NCI-H146 treated with DMSO at 0.1 percent for 48 hours (cell line): ENCODE results near the gene GRAMD2B.
A peak's percentile ranks its signal among the peaks of the same experiment; 100 is the strongest.
"Not testable (repeated sequence)": the region's sequence is repeated elsewhere in the genome, so short reads cannot be mapped to it uniquely, and the experiment has no call there.

Source experiments
- DNase-seq: peaks from one replicate; lab custom pipeline; 2025; ENCODE audit not compliant: unreplicated experiment; lab: John Stamatoyannopoulos, UW

GRAMD2B gene

DNA sequence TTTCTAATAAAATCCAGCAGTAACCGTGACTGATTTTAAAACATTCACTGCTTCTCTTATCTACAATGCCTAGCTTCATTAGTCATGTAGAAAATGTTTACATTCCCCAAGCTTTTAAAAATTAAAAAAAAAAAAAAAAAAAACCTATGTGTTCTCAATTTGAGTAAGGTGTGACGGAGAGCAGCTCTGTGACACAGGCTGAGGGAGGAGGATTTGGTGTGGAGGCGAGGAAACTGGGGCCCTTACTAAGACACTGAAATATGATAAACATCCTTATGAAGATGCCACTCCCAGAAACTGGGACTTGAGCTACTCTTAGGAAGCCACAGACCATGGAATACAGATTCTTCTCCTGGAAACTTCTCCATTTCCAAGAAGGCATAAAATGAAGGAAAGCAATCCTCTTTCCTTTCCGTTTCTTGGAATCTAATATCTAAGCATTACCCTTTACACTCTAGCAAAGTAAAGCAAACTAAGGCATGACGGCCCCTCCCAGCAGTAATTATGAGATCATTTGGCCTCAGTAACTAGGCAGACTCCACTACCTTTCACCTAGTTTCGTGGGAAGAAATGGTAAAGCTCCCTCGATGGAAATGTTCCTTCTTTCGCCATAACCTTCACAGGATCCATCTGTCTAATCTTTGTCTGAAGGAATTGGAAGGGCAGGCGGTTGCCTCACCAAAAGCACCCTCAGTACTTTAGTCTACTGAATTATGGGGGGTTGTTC, 23.5 kb downstream of the GRAMD2B start:
- no peak for DNase-seq

DNA sequence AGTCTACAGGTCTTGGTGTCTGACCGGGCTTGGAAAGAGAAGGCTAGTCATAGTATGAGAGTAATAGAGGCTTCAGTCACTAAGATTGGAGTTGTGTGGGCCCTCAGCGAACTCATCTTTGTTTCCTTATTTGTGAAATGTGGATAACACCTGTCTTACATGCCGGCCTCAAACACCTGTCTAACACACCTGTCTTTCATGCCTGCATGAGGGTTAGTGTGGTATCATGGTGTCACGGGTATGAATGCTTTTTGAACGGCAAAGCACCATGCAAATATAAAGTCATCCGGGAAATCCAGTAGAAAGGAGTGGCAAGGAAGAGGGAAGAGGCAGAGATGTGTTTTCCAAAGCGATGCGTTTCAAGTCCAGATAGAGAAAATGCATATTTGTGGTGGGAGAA, 25.5 kb downstream of the GRAMD2B start:
- peak; percentile 53 for DNase-seq

DNA sequence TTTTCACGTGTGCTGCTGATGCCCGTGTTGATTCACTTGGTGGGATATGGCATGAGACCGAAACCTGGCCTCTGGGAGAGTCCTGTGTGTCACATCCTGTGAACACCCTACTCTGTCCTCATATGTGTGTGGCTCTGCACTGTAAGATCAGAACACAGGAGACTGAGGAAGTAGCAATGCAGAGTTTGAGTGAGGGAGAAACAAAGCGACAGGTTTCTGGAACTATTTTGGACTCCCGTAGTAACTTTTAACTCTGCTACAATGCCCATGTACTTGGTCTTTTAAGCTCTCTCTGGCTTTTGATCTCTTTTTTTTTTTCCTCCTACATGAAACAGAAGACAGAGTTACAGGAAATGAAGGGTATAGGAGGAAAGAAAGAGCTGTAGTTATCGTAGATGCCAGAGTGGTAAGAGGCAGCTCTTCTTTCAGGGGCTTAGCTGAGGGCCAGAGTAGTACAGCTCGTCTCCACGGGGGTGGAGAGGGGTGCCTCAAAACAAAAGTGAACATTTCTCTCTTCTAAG, 26.6 kb downstream of the GRAMD2B start:
- no peak for DNase-seq

DNA sequence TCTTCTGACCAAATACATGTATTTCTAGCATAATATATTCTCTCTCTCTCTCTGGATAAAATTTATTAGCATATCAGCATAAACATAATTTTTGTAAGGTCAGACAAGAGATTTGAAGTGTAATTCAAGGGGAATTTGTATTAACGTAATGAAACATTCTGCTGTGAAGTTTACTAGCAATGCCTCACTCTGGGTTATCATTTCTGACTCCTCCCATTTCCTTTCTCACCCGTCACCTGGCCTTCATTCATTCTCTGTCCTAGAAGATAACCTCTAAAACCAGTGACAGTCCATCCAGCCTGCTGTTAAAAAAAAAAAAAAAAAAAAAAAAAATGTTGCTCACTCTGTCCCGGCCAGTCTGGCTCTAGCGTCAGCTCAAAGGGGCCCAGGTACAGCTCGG, 27.1 kb downstream of the GRAMD2B start:
- peak; percentile 14 for DNase-seq

DNA sequence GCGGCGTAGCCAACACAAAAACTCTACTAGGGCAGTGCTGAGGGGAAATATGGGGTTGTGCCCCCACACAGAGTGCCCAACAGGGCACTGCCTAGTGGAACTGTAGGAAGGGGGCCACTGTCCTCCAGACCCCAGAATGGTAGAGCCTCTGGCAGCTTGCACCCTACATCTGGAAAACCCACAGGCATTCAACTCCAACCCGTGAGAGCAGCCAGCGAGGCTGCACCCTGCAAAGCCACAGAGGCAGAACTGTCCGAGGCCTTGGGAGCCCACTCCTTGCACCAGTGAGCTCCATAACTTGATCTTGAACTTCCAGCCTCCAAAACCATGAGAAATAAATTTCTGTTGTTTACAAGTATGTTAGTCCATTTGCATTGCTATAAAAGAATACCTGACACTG, 27.7 kb downstream of the GRAMD2B start:
- no peak for DNase-seq

DNA sequence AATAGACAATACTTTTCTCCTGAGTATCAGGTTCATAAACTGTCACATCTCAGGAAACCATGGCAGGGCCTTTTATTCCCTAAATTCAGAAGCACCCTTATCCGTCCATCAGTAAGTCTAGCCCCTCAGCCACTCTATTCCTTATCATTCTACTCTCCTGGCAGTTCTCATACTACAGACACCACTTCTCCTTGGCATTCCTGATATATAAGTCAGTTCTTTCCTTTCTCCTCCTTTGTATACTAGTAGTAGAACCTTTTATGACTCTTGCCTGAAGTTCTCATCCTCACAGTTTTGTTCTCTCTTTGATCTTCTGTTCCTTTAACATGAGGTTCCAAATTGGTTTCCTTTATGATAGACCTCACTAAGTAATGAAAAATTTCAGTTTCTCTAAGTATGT, 29.3 kb downstream of the GRAMD2B start:
- no peak for DNase-seq

DNA sequence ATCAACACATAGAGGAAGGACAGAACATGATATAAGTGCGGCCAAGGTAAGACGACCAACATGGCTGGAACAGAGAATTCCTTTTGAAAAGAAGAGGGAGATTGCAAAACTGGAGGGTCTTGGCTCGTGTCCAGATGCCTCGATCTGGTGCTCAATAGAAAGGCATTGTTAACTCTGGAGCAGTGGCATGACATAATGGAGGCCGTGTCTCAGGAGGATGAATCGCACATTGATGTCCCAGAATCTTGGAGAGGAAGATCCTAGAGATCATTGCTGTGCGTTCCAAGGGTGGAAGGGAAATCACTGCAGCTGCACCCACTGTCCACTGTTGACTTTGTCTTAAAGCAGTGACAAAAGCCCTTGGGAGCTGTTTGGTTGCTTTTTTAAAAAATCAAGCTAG, 30.9 kb downstream of the GRAMD2B start:
- DNase-seq = no peak

DNA sequence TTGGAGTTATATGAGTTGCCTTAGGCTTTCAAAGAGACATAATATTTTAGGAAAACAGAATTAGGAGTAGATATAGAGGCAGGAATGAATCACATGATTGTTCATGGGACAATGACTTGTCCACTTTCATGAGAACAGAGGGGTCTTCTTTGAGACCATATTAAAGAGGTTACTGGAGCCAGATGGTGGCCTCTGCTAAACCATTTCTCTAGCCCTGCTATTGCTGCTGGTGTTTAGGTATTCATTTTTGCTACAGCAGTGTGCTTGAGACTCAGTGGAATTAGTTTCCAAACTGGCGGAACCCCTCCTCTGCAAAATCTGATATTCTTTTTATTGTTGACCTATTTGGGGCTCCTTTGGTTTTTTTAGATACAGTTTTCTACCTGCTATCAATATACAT, 31.3 kb downstream of the GRAMD2B start:
- DNase-seq = no peak

DNA sequence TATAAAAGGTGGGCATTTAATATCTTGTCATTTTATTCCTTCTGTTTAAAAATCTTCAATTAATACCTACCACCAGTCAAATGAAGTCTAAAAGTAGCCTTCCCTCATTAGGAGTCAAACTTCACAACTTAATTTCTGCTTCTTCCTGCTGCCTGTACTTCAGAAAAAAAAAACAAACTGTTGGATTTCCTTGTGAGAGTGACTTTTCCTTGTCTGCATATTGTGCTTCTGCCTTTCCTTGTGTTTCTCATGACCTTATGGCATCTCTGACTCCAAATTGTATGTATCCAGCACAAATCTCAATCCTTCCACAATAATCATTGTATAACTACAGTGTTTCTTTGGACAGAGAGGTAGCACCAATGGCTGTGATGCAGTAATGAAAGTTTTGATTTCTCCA, 32.1 kb downstream of the GRAMD2B start:
- DNase-seq = no peak

DNA sequence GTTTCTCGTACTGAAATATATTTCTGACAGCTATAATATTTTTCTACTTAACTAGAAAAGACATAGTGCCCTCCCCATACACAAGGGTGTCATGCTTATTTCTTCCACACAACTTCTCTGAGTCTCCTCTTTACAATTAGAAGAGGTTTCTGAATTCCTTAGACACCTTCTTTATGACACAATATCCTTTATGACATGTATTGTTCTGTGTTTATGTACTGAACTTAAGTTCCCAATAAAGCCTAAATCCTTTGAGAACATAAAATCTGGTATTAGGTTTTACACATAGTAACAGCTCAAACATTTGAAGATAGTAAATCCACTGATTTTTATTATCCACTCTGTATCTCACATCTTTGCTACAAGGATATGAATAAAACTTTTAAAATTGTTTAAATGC, 32.5 kb downstream of the GRAMD2B start:
- DNase-seq = no peak

DNA sequence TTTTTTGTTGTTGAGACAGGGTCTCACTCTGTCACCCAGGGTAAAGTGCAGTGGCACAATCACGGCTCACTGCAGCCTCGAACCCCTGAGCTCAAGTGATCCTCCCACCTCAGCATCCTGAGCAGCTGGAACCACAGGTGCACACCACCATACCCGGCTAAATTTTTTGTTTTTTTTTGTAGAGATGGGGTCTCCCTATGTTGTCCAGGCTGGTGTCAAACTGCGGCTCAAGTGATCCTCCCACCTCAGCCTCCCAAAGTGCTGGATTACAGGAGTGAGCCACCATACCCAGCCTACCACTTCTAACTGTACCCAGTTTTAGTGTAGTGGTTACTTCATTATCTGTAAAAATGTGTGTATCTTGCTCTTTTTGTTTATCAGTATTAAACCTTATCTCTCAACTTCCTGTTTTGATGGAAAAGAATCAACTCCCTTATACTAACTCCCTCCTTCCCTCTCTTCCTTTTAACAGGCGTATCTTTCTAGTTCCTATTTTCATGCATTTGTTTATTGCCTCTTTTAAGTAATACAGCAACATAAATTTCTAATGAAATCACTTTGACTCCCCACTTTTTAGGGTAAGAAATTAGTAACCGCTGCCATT, 33.1 kb downstream of the GRAMD2B start:
- DNase-seq = no peak

DNA sequence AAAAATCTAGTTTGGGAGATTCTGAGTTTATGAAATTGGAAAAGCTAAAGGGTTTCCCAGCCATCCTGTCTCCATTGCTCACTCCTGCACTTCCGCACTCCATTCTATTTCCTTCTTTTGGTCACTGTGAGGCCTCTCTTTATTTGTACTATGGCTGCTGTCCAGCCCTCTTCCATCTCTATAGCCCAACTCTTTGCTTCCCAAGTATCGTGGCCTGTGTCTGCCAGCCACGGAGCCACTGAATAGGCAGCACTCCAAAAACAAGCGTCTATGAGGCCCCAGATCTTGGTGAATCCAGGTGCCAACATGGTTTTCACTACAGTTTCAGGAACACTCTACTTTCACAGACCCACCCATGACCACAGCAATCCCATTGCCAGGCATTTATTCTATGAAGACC, 37.2 kb downstream of the GRAMD2B start:
- no peak for DNase-seq

DNA sequence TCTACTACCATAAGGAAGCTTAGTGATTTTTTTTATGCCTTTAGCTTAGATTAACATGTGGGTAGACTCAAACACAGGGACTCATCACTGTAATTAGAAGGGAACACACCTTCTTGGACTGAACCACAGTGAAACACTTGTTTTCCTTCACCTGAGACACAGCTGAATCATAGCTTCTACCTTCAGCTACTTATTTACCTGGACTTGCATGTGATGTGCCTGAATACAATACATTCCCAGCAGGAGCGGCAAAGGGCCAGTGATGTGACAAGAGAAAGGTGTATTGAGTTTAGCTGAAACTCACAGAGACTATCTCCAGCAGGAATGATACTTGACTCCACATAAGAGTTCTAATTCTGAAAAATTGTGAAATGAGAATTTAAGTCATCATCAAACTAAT, 37.8 kb downstream of the GRAMD2B start:
- peak; percentile 20 for DNase-seq

DNA sequence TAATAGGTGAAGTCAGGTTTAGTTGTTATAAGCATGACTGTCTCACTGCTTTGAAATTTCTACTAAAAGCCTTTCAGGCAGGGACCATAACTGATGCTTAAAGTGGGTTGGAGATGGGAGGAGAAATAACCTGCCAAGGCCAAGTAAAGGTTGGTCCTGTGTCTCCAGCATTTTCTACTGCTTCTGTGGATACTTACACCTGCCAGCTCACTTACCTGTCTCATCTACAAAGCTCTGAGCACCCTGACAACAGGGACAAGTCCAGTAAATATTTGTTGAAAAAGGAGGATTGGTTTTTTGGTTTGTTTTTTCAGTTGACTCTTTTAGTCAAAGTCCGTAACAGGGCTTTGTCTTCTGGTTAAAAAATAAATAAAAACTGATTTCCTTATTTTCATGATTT, 38.6 kb downstream of the GRAMD2B start:
- no peak for DNase-seq

DNA sequence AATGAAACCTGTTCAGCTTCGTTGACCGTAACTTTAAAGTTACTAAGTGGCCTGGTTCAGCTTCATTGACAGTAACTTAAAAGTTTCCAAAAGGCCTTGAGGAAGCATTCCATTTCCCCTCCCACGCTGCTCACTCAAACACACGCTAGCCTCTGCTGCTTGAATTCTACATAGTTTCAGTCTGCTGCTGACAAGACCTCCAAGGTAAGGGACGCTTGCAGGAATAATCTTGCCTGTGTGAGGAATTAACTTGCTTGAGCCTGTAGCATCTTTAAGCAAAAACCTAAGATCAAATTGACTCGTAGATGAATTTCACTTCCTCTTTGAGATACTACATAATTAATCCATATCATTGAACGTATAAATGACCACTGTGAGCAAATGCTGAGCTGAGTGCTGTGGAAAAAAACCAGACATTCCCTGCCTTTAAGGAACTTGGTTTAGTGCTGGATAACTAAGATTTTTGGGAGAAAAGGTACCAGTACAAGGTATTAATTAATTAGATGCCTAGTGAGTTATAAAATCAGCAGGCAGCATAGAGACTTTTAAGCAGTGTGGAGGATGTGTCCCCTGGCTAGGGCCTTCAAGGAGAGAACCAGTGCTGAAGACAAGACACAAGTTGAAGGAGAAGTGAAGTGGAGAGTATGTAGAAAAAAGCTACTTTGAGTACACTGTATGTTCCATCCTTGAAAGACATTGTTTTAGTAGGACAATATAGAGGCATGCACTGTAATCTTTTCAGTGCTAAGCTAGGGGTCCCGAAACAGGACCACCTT, 39.2 kb downstream of the GRAMD2B start:
- DNase-seq = no peak

DNA sequence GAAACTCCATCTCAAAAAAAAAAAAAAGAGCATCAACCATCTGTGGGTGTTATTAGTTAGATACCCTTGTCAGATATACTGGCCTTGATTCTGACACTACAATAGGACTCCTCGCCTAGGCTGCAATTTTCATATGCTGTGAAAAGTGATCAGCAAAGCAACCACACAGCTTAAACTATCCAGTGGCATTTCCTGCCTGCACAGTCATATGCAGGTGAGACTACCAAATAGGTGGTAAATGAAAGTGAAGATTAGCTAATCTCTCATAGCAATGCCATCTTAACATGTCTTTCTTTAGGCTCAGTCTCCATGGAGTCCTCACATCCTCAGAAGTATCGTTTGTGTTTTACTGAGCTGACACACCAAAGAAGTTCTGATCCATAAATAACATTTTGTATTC, 40.8 kb downstream of the GRAMD2B start:
- DNase-seq = no peak

DNA sequence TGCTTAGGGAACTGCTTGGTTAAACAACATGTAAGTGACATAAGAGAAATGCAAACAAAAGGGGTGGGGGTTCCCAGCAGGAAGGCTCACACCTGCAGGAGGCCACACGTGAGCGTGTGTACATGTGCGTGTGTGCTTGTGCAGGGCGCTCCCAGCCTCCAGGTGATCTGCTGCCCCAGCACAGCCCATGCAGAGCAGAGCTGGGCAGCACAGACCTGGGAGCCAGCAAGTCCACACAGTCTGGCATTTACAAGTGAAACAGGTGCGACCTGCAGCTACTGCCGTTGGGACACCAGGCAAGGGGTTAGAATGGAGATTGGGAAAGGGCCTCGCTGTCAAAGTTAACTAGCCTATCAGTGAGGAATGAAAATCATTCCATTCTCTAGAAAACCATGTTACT, 41.8 kb downstream of the GRAMD2B start:
- peak; percentile 89 for DNase-seq

DNA sequence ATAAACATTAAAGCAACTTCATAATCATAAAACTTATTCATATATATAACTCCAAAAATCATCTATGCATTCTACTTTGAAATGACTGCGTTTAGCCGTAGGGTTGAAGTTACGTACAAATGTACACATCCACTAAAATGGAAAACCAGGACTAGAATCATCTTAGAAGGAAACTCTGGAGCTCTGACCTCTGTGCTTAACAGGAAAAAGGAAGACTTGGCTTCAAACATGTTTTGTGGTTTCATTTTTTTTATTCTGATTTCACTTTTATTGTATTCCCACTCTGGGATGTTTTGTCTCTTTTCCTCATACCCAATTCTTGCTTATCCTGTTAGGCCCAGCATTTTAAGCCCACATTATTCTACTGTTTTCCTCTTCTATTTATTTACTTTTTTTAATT, 44.9 kb downstream of the GRAMD2B start:
- DNase-seq = no peak

DNA sequence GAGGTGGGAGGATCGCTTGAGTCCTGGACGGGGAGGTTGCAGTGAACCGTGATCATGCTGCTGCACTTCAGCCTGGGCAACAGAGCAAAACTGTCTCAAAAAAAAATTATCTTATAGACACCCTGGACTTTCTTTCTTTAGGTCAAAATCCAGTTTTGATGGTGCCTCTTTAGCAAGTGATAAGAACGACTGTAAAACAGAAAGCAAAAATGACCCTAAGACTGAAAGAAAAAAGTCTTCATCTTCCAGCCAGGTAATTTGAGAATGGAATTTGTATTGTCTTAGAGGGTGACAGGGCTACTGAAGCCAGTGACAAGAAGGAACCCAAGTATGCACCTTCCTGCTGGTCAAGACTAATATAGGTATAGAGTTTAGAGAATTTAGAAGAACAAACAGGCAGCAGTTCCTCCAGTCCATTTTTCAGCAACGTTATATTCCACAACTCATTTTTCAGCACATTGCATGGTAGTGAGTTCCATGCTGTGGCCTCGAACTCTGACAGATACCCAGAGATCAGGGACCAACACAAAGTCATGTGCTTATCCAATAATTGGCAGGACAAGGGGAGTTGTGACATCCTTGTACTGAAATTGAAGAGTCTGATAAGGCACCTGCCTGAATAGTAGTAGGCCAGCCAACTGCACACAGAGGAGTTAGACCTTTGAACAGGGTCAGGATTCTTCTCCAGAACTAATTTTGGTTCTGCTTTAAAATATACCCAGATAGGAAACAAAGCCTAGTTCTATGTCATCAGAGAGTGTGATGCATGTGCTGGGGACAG, 46.5 kb downstream of the GRAMD2B start:
- no peak for DNase-seq

DNA sequence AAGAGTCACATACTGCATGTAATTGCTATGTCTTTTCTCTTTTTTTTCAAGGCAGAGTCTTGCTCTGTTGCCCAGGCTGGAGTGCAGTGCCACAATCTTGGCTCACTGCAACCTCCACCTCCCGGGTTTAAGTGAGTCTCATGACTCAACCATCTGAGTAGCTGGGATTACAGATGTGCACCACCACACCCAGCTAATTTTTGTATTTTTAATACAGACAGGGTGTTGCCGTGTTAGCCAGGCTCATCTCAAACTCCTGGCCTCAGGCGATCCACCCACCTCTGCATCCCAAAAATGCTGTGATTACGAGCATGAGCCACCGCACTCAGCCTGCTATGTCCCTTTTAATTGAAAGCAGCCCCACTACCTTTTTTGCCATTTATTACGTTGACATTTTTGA, 47.3 kb downstream of the GRAMD2B start:
- not testable (repeated sequence) for DNase-seq

DNA sequence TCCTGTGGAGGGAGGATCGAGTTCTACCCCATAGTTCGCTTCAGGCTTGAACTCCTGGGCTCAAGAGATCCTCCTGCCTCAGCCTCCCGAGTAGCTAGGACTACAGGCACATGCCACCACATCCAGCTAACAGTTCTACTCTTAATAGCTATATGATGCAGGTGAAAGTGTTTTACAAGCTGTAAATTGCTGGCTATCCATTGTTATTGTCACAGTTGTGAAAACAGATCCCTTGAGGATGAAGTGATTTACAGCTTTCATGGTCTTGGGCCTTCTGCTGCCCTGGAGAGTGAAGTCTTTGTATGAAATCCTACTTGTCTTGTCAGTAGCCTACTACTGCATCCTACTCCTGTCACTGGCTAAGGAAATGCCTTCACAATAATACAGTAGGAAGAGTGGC, 48.0 kb downstream of the GRAMD2B start:
- DNase-seq = no peak
